Fibroblast of skin of right biceps (primary cell): ENCODE measurements around the gene PDE9A.
"Not testable (repeated sequence)": the region's sequence is repeated elsewhere in the genome, so short reads cannot be mapped to it uniquely, and the experiment has no call there.

ENCODE experiments used
- DNase-seq: peaks from one replicate; pipeline ENCODE4 v3.0.0-alpha.2; 2013

The PDE9A gene

GRCh38 chr21:42692688-42693087 lies 39.3 kb downstream of the PDE9A start:
- DNase-seq = no peak

GRCh38 chr21:42694751-42695696 lies 41.6 kb downstream of the PDE9A start:
- no peak for DNase-seq

GRCh38 chr21:42695697-42696380 lies 42.4 kb downstream of the PDE9A start:
- no peak for DNase-seq

- DNase-seq = no peak
Observed at GRCh38 chr21:42696501-42697040, 43.1 kb downstream of the PDE9A start.

- no peak for DNase-seq
Observed at GRCh38 chr21:42698733-42699132, 45.3 kb downstream of the PDE9A start.

GRCh38 chr21:42699196-42699595 lies 45.8 kb downstream of the PDE9A start:
- DNase-seq = no peak

GRCh38 chr21:42701706-42702456 lies 48.5 kb downstream of the PDE9A start:
- DNase-seq = no peak

- DNase-seq = no peak
Observed at GRCh38 chr21:42702720-42703119, 49.3 kb downstream of the PDE9A start.

GRCh38 chr21:42703136-42703908 lies 49.9 kb downstream of the PDE9A start:
- no peak for DNase-seq

- no peak for DNase-seq
Observed at GRCh38 chr21:42703965-42704364, 50.5 kb downstream of the PDE9A start.

- no peak for DNase-seq
Observed at GRCh38 chr21:42704861-42705260, 51.4 kb downstream of the PDE9A start.

GRCh38 chr21:42705346-42705745 lies 51.9 kb downstream of the PDE9A start:
- DNase-seq = no peak

GRCh38 chr21:42705746-42706374 lies 52.4 kb downstream of the PDE9A start:
- no peak for DNase-seq

- no peak for DNase-seq
Observed at GRCh38 chr21:42706765-42707164, 53.3 kb downstream of the PDE9A start.

GRCh38 chr21:42707207-42707830 lies 53.9 kb downstream of the PDE9A start:
- no peak for DNase-seq

GRCh38 chr21:42708107-42708506 lies 54.7 kb downstream of the PDE9A start:
- DNase-seq = no peak

- not testable (repeated sequence) for DNase-seq
Observed at GRCh38 chr21:42708916-42709315, 55.5 kb downstream of the PDE9A start.

- DNase-seq = no peak
Observed at GRCh38 chr21:42711667-42712066, 58.2 kb downstream of the PDE9A start.

GRCh38 chr21:42715427-42715826 lies 62.0 kb downstream of the PDE9A start:
- DNase-seq = not testable (repeated sequence)

- DNase-seq = no peak
Observed at GRCh38 chr21:42716074-42716473, 62.7 kb downstream of the PDE9A start.

- not testable (repeated sequence) for DNase-seq
Observed at GRCh38 chr21:42720484-42720883, 67.1 kb downstream of the PDE9A start.
